Measurements from ENCODE around the gene HPSE2. TPM values are rescaled to one million over a fixed set of nuclear protein-coding genes. Genes with fewer than 3 reads are reported as not detected.

HPSE2 gene
- total RNA-seq, 2 experiments from 2014 or later: not detected

GRCh38 chr10:98477861-98478260 lies 757.8 kb downstream of the HPSE2 start:
- H3K4me3 ChIP-seq (ENCODE audit: low read length): no peak overlapping the region
- no peak overlapping the region for H3K4me3 Mint-ChIP-seq
- no peaks in the 10 kb centered on the region for H3K27me3 ChIP-seq (ENCODE audit: control insufficient read depth in 1 of 2, insufficient read depth in 2 of 2, low read length in 2 of 2)
- intact Hi-C loops (cut with DNase I, micrococcal nuclease): no loop called here
- peaks cover 15% of the 10 kb centered on the region for H3K27me3 Mint-ChIP-seq
- H3K36me3 Mint-ChIP-seq (ENCODE audit: low read depth): no peaks in the 10 kb centered on the region
- H3K36me3 ChIP-seq (ENCODE audit: insufficient read depth, low read length): no peaks in the 10 kb centered on the region
- H3K4me1 ChIP-seq (ENCODE audit: insufficient read depth, low read length): peaks cover 3% of the 10 kb centered on the region
- ChIA-PET CTCF (interaction anchor here (1.1 kb wide), 1 partner anchor 9 kb away, joined by 3 read pairs; no protein-coding TSS in a partner anchor), POLR2A (no interaction called here)
- H3K27ac ChIP-seq (ENCODE audit: low read depth in 1 of 2, low read length in 2 of 2): no peak overlapping the region
- ATAC-seq (ENCODE audit: poor library complexity) (no peak), DNase-seq (no peak)
- H3K4me1 Mint-ChIP-seq (ENCODE audit: low read depth): no peaks in the 10 kb centered on the region
- no peaks in the 10 kb centered on the region for H3K9me3 Mint-ChIP-seq
- H3K27ac Mint-ChIP-seq: no peak overlapping the region
- TF ChIP-seq, protein P1, sequence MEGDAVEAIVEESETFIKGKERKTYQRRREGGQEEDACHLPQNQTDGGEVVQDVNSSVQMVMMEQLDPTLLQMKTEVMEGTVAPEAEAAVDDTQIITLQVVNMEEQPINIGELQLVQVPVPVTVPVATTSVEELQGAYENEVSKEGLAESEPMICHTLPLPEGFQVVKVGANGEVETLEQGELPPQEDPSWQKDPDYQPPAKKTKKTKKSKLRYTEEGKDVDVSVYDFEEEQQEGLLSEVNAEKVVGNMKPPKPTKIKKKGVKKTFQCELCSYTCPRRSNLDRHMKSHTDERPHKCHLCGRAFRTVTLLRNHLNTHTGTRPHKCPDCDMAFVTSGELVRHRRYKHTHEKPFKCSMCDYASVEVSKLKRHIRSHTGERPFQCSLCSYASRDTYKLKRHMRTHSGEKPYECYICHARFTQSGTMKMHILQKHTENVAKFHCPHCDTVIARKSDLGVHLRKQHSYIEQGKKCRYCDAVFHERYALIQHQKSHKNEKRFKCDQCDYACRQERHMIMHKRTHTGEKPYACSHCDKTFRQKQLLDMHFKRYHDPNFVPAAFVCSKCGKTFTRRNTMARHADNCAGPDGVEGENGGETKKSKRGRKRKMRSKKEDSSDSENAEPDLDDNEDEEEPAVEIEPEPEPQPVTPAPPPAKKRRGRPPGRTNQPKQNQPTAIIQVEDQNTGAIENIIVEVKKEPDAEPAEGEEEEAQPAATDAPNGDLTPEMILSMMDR (IDR thresholded peaks at IDR 0.05): no peak
- no peaks in the 10 kb centered on the region for H3K9me3 ChIP-seq (ENCODE audit: control insufficient read depth in 1 of 2, insufficient read depth in 1 of 2, low read length in 2 of 2)

GRCh38 chr10:98474628-98475027 lies 761.0 kb downstream of the HPSE2 start:
- Histone ChIP-seq H3K36me3 (ENCODE audit: insufficient read depth, low read length) (no peaks in the 10 kb centered on the region), H3K4me3 (ENCODE audit: low read length) (no peak overlapping the region), H3K4me1 (ENCODE audit: insufficient read depth, low read length) (no peaks in the 10 kb centered on the region), H3K9me3 (ENCODE audit: control insufficient read depth in 1 of 2, insufficient read depth in 1 of 2, low read length in 2 of 2) (no peaks in the 10 kb centered on the region), H3K27me3 (ENCODE audit: control insufficient read depth in 1 of 2, insufficient read depth in 2 of 2, low read length in 2 of 2) (peaks cover 0 to 3% of the 10 kb centered on the region in 2 experiments), H3K27ac (ENCODE audit: low read depth in 1 of 2, low read length in 2 of 2) (no peak overlapping the region)
- intact Hi-C loops (cut with DNase I, micrococcal nuclease): no loop called here
- H3K4me3 Mint-ChIP-seq: no peak overlapping the region
- no peak for DNase-seq
- CTCF ChIA-PET: interaction anchor here (0.9 kb wide), 1 partner anchor 30 kb away, joined by 3 read pairs; no protein-coding TSS in a partner anchor
- no peaks in the 10 kb centered on the region for H3K9me3 Mint-ChIP-seq
- TF ChIP-seq, protein P1 (IDR thresholded peaks at IDR 0.05): no peak
- POLR2A ChIA-PET: no interaction called here
- no peak for ATAC-seq (ENCODE audit: poor library complexity)
- no peaks in the 10 kb centered on the region for H3K36me3 Mint-ChIP-seq (ENCODE audit: low read depth)
- H3K27ac Mint-ChIP-seq: no peak overlapping the region
- no peaks in the 10 kb centered on the region for H3K4me1 Mint-ChIP-seq (ENCODE audit: low read depth)
- H3K27me3 Mint-ChIP-seq: peaks cover 16% of the 10 kb centered on the region

- POLR2A ChIA-PET: no interaction called here
These were observed 763.5 kb downstream of the HPSE2 start for GRCh38 chr10:98472196-98472595.

More at GRCh38 chr10:98472196-98472595, 763.5 kb downstream of the HPSE2 start:
- Histone ChIP-seq H3K4me3 (ENCODE audit: low read length) (no peak overlapping the region), H3K9me3 (ENCODE audit: control insufficient read depth in 1 of 2, insufficient read depth in 1 of 2, low read length in 2 of 2) (no peaks in the 10 kb centered on the region), H3K4me1 (ENCODE audit: insufficient read depth, low read length) (peaks cover 5% of the 10 kb centered on the region), H3K36me3 (ENCODE audit: insufficient read depth, low read length) (no peaks in the 10 kb centered on the region), H3K27ac (ENCODE audit: low read depth in 1 of 2, low read length in 2 of 2) (no peak overlapping the region), H3K27me3 (ENCODE audit: control insufficient read depth in 1 of 2, insufficient read depth in 2 of 2, low read length in 2 of 2) (peaks cover 0 to 3% of the 10 kb centered on the region in 2 experiments)
- intact Hi-C loops (cut with DNase I, micrococcal nuclease): no loop called here
- Mint-ChIP-seq H3K4me1 (ENCODE audit: low read depth) (peaks cover 8% of the 10 kb centered on the region), H3K36me3 (ENCODE audit: low read depth) (no peaks in the 10 kb centered on the region), H3K27ac (no peak overlapping the region), H3K4me3 (no peak overlapping the region), H3K9me3 (no peaks in the 10 kb centered on the region), H3K27me3 (peaks cover 12% of the 10 kb centered on the region)
- ATAC-seq (ENCODE audit: poor library complexity) (no peak), DNase-seq (no peak)
- CTCF ChIA-PET: no interaction called here
- TF ChIP-seq, protein P1 (IDR thresholded peaks at IDR 0.05): no peak

Measured in CD4-positive, alpha-beta T cell (primary cell).